Epithelial cell of esophagus (primary cell): ENCODE measurements around the gene ABCC10.
"Not testable (repeated sequence)": the region's sequence is repeated elsewhere in the genome, so short reads cannot be mapped to it uniquely, and the experiment has no call there.

Experiments used
- DNase-seq: peaks from one replicate; pipeline ENCODE4 v3.0.0; 2010; ENCODE audit warnings: low read depth
- H3K4me3 ChIP-seq: 2 replicates; pipeline ENCODE4 v1.5.1; 2011; ENCODE audit warnings: mild to moderate bottlenecking, low read length, control low read depth
- TF ChIP-seq, protein P1 (sequence below): IDR thresholded peaks from 2 replicates; pipeline ENCODE4 v1.5.1; 2011; ENCODE audit warnings: low read depth, mild to moderate bottlenecking, low read length, control low read depth, inconsistent platforms; ENCODE audit not compliant: insufficient read depth; ENCODE audit errors: missing control alignments

The ABCC10 gene

DNA sequence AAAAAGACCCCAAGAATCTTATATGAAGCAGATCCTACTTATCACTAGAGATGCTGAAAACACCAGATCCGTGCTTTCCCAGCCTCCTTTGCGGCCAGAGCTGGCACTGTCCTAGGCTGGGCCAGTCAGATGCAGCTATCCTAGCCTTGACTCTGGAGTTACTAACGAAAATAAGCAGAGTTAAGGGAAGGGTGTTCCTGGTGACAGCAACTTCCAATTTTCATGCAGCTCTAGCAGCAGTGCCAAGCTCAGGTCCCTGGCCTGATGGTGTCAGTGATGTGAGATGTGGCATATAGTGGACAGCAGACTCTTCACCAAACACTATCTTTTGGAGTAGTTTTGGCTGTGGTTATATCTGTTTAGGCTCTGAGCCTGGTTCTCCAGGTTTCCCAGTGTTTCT, 25.6 kb upstream of the ABCC10 start:
- TF ChIP-seq, protein P1, sequence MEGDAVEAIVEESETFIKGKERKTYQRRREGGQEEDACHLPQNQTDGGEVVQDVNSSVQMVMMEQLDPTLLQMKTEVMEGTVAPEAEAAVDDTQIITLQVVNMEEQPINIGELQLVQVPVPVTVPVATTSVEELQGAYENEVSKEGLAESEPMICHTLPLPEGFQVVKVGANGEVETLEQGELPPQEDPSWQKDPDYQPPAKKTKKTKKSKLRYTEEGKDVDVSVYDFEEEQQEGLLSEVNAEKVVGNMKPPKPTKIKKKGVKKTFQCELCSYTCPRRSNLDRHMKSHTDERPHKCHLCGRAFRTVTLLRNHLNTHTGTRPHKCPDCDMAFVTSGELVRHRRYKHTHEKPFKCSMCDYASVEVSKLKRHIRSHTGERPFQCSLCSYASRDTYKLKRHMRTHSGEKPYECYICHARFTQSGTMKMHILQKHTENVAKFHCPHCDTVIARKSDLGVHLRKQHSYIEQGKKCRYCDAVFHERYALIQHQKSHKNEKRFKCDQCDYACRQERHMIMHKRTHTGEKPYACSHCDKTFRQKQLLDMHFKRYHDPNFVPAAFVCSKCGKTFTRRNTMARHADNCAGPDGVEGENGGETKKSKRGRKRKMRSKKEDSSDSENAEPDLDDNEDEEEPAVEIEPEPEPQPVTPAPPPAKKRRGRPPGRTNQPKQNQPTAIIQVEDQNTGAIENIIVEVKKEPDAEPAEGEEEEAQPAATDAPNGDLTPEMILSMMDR: no peak
- no peak overlapping the region for H3K4me3 ChIP-seq
- no peak for DNase-seq

- no peak overlapping the region for H3K4me3 ChIP-seq
- no peak for DNase-seq
- TF ChIP-seq, protein P1: peak; percentile 24
Observed at GRCh38 chr6:43402820-43403219, 24.5 kb upstream of the ABCC10 start.

- TF ChIP-seq, protein P1: no peak
- H3K4me3 ChIP-seq: no peak overlapping the region
- DNase-seq: peak; percentile 74
Observed at GRCh38 chr6:43405354-43405753, 22.0 kb upstream of the ABCC10 start.

DNA sequence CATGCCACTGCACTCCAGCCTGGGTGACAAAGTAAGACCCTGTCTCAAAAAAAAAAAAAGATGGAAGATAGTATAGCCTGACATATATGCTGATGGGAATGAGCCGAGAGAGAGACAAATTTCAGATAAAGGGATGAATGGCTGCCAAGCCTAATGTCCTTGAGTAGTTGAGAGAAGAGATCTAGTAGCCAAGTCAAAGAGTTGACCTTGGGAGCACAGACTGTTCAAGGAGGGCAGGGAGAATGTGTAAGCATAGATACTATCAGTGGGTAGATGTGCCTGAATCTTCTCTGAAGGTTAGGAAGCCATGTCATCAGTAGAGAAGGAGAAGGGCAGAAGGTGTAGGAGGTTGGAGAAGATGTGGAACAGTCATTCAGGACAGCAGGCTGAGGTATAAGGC, 20.0 kb upstream of the ABCC10 start:
- TF ChIP-seq, protein P1: no peak
- no peak for DNase-seq
- H3K4me3 ChIP-seq: no peak overlapping the region

DNA sequence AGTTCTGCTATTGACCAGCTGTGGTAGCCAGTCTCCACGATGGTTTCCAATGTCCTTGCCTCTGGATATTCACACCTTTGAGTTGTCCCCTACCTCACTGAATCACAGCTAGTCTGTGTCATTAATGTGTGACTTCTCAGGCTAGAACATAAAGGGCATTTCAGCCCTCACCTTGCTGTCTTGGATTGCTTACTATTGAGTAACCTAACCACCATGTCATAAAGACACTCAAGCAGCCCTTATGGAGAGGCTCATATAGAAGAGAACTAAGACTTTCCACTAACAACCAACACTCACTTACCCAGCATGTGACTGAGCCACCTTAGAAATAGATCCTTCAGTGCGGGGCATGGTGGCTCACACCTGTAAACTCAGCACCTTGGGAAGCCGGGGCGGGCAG, 19.1 kb upstream of the ABCC10 start:
- TF ChIP-seq, protein P1: no peak

DNA sequence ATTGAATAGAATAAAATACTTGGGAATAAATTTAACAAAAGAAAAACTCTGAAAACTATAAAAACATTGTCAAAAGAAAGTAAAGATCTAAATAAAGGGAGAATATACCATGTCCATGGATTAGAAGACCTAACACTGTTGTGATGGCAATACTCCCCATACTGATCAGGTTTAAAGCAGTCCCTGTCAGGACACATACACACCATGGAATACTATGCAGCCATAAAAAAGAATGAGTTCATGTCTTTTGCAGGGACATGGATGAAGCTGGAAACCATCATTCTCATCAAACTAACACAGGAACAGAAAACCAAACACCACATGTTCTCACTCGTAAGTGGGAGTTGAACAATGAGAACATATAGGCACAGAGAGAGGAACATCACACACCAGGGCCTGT, 16.6 kb upstream of the ABCC10 start:
- not testable (repeated sequence) for DNase-seq, H3K4me3 ChIP-seq

More for the DNA sequence above, 19.1 kb upstream of the ABCC10 start:
- no peak overlapping the region for H3K4me3 ChIP-seq
- DNase-seq: no peak

DNA sequence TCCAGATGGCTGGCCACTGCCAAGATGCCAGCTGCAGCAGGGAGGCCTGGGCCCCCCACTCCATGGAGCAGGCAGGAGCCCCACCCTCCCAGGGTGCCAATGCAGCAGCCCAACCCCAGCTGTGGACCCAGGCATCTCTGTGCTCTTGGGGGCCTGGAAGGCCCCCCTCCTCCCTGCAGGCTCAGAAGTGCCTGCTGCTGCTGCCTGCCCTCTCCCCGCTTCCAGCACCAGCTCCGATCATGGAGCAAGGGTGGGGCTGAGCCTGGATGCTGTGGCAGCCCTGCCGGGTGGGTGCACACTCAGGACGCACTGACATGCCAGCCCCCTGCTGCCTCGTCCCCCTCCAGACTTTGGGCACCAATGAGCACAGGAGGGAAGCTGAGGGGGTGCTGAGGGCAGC, 14.8 kb upstream of the ABCC10 start:
- H3K4me3 ChIP-seq: no peak overlapping the region
- TF ChIP-seq, protein P1: no peak
- no peak for DNase-seq

GRCh38 chr6:43413002-43413401, 14.3 kb upstream of the ABCC10 start:
- no peak overlapping the region for H3K4me3 ChIP-seq
- DNase-seq: no peak
- TF ChIP-seq, protein P1: no peak

GRCh38 chr6:43415275-43415674, 12.1 kb upstream of the ABCC10 start:
- not testable (repeated sequence) for DNase-seq, H3K4me3 ChIP-seq
